22Rv1 (cell line): Measurements from ENCODE around the gene RDM1.

Source experiments
- CTCF ChIP-seq: fragments of 450-650 bp; IDR thresholded peaks from 2 replicates; pipeline ENCODE4 v1.5.1; 2017; ENCODE audit warnings: mild to moderate bottlenecking
- ZFX ChIP-seq: fragments of 450-650 bp; IDR thresholded peaks from 2 replicates; pipeline ENCODE4 v1.6.1; 2017; ENCODE audit warnings: antibody characterized with exemption, borderline replicate concordance

- TF ChIP-seq CTCF: no peak
- TF ChIP-seq ZFX: no peak
Measured at GRCh38 chr17:35942588-35943186, 12.1 kb upstream of the RDM1 start.
